Endothelial cell of umbilical vein (primary cell): Measurements from ENCODE around the gene TIMELESS. TPM values are rescaled to one million over a fixed set of nuclear protein-coding genes. Genes with fewer than 3 reads are reported as not detected.

Experiments used
- BruUV-seq: library from RNA; stranded (reverse); fragments of 400-500 nt; replicated peaks from 2 replicates; lab custom pipeline; 2021; lab: Mats Ljungman, UMichigan
- CTCF ChIA-PET: fragments of 300-600, 350-600 bp; sonication (Branson Sonifier 250); formaldehyde crosslinking; loops from one replicate; lab custom pipeline; 2021; ENCODE audit warnings: antibody characterized with exemption, inconsistent platforms; lab: Charles Lee
- POLR2A ChIA-PET: fragments of 300-600, 350-600 bp; sonication (Branson Sonifier 250); formaldehyde crosslinking; loops from one replicate; lab custom pipeline; 2021; ENCODE audit warnings: antibody characterized with exemption, inconsistent platforms; lab: Charles Lee
- DNase-seq: peaks from one replicate; pipeline ENCODE4 v3.0.0-alpha.2; 2011; ENCODE audit warnings: low read depth, low spot score
- FAIRE-seq: peaks from 2 replicates; lab custom pipeline; 2011; peaks lifted over from hg19 to GRCh38; lab: Jason Lieb, UNC
- H2AFZ ChIP-seq: 2 replicates; pipeline ENCODE4 v1.6.0; 2012; ENCODE audit warnings: low read depth, low read length, control low read depth, inconsistent platforms
- H3K27ac ChIP-seq: 2 replicates; pipeline ENCODE4 v1.5.1; 2011; ENCODE audit warnings: low read depth, mild to moderate bottlenecking, control low read depth, low read length, moderate library complexity; ENCODE audit not compliant: insufficient read depth
- H3K27me3 ChIP-seq, 2 experiments: 2 replicates each; pipeline versions ENCODE4 v1.6.0 to v1.6.1; 2011; ENCODE audit warnings: low read length in 2 of 2, mixed read lengths in 1 of 2; ENCODE audit not compliant: control insufficient read depth in 2 of 2, insufficient read depth in 2 of 2
- H3K36me3 ChIP-seq, 2 experiments: 2 replicates in 1 of 2; 3 replicates in 1 of 2; pipeline ENCODE4 v1.5.1; 2011; ENCODE audit warnings: low read length in 2 of 2, mild to moderate bottlenecking in 1 of 2, moderate library complexity in 1 of 2; ENCODE audit not compliant: control insufficient read depth in 2 of 2, insufficient read depth in 2 of 2; ENCODE audit errors: extremely low read depth in 1 of 2
- H3K4me1 ChIP-seq: 3 replicates; pipeline ENCODE4 v1.5.1; 2011; ENCODE audit warnings: mild to moderate bottlenecking, low read length; ENCODE audit not compliant: control insufficient read depth, insufficient read depth; ENCODE audit errors: extremely low read depth
- H3K4me2 ChIP-seq: 2 replicates; pipeline ENCODE4 v1.6.1; 2011; ENCODE audit warnings: low read length, control low read depth, mixed read lengths; ENCODE audit not compliant: insufficient read depth
- H3K4me3 ChIP-seq, 3 experiments: fragments of 200-600 bp in 1 of 3; sonication (generic), shearing (Covaris generic) in 1 of 3; replicated peaks in 1 of 3; 2 replicates each; pipeline ENCODE4 v1.5.1; 2011 to 2016; ENCODE audit warnings: control low read depth in 3 of 3, low read length in 3 of 3, mild to moderate bottlenecking in 2 of 3, inconsistent platforms in 1 of 3, low read depth in 1 of 3, moderate library complexity in 1 of 3; ENCODE audit not compliant: insufficient read depth in 1 of 3
- H3K79me2 ChIP-seq: 2 replicates; pipeline ENCODE4 v1.6.0; 2012; ENCODE audit warnings: low read length, inconsistent platforms; ENCODE audit not compliant: control insufficient read depth, insufficient read depth
- H3K9ac ChIP-seq: replicated peaks from 2 replicates; pipeline ENCODE3; 2011; ENCODE audit warnings: low read length, control low read depth; ENCODE audit not compliant: insufficient read depth; ENCODE audit errors: extremely low read depth
- H3K9me1 ChIP-seq: replicated peaks from 3 replicates; pipeline ENCODE4 v1.6.0; 2011; ENCODE audit warnings: mild to moderate bottlenecking, low read length; ENCODE audit not compliant: control insufficient read depth, insufficient read depth; ENCODE audit errors: extremely low read depth
- H3K9me3 ChIP-seq: replicated peaks from 2 replicates; pipeline ENCODE4 v1.5.1; 2012; ENCODE audit warnings: low read length, inconsistent platforms; ENCODE audit not compliant: control insufficient read depth, insufficient read depth
- H4K20me1 ChIP-seq: replicated peaks from 2 replicates; pipeline ENCODE3; 2011; ENCODE audit warnings: mild to moderate bottlenecking, low read length; ENCODE audit not compliant: control insufficient read depth, insufficient read depth; ENCODE audit errors: extremely low read depth
- CTCF ChIP-seq, 2 donors: IDR thresholded peaks; 1 replicate in 1 of 2; 2 replicates in 1 of 2; pipeline ENCODE4 v1.5.1; 2011; ENCODE audit warnings: low read length in 2 of 2, mild to moderate bottlenecking in 2 of 2, moderate library complexity in 2 of 2, control low read depth in 1 of 2, inconsistent platforms in 1 of 2, low read depth in 1 of 2; ENCODE audit not compliant: insufficient read depth in 1 of 2; ENCODE audit errors: extremely low read depth in 1 of 2
- EZH2 ChIP-seq: IDR thresholded peaks from 2 replicates; pipeline ENCODE4 v1.6.1; 2012; ENCODE audit warnings: borderline replicate concordance, low read depth, mild to moderate bottlenecking, moderate library complexity, low read length, inconsistent platforms; ENCODE audit not compliant: severe bottlenecking
- FOS ChIP-seq: IDR thresholded peaks from 2 replicates; pipeline ENCODE4 v1.6.1; 2011; ENCODE audit warnings: mild to moderate bottlenecking, low read length, moderate library complexity, borderline replicate concordance; ENCODE audit not compliant: insufficient read depth
- GATA2 ChIP-seq: IDR thresholded peaks from 2 replicates; pipeline ENCODE4 v1.7.0; 2011; ENCODE audit warnings: low read depth, mild to moderate bottlenecking, moderate library complexity, mixed read lengths, low read length; ENCODE audit not compliant: insufficient read length, insufficient read depth
- JUN ChIP-seq: IDR thresholded peaks from 2 replicates; pipeline ENCODE4 v1.6.1; 2011; ENCODE audit warnings: borderline replicate concordance, low read depth; ENCODE audit not compliant: insufficient read length, insufficient read depth
- MAX ChIP-seq: IDR thresholded peaks from 2 replicates; pipeline ENCODE4 v1.6.1; 2011; ENCODE audit not compliant: insufficient read depth, insufficient read length
- MYC ChIP-seq: IDR thresholded peaks from one replicate; pipeline ENCODE4 v1.6.1; 2011; ENCODE audit warnings: mild to moderate bottlenecking, low read depth, low read length
- POLR2A ChIP-seq: IDR thresholded peaks from 2 replicates; pipeline ENCODE4 v1.6.1; 2012; ENCODE audit warnings: low read depth, mild to moderate bottlenecking, control low read depth, low read length
- POLR2AphosphoS5 ChIP-seq: IDR thresholded peaks from 2 replicates; pipeline ENCODE4 v1.6.1; 2012; ENCODE audit warnings: low read depth, mild to moderate bottlenecking, control low read depth, low read length, moderate library complexity; ENCODE audit not compliant: insufficient read depth
- dilution Hi-C: fragments of 300-500 bp; cut with MboI; formaldehyde crosslinking; loops from one replicate; pipeline ENCODE4 v1.15.0; 2019; ENCODE audit warnings: low sequenced_read_pairs; ENCODE audit not compliant: extremely low pct_ligation_motif_present
- intact Hi-C: fragments of 100-400 bp; cut with micrococcal nuclease; formaldehyde crosslinking; loops from one replicate; pipeline ENCODE4 v1.10.0; 2022
- polyA plus RNA-seq, 4 experiments: library from polyadenylated mRNA; depleted of rRNA in 3 of 4; stranded (reverse) in 3 of 4; unstranded in 1 of 4; fragments of >200 nt; gene quantifications; 2 replicates each; pipeline versions ENCODE4 v1.2.1 to v1.2.3, GENCODE V29; 2011 to 2012; ENCODE audit warnings: missing spikeins in 1 of 4
- total RNA-seq: library from RNA; stranded (reverse); gene quantifications from 2 replicates; pipeline ENCODE4 v1.2.3, GENCODE V29; 2021

Gene TIMELESS
- total and polyA plus RNA-seq, 2 donors (not counting 3 experiments of a cell fraction or from before 2014, with no cell fraction given) = 6.1 to 28.2 TPM

GRCh38 chr12:56437430-56438176 is 11.6 kb downstream of the TIMELESS start:
- no TSS peak for BruUV-seq
- H3K4me1 ChIP-seq = no peaks in the 10 kb centered on the region
- dilution Hi-C loops = no loop called here
- H3K36me3 ChIP-seq = peaks cover 0 to 2% of the 10 kb centered on the region in 2 experiments
- TF ChIP-seq CTCF (IDR thresholded peaks at IDR 0.05; ENCODE audit: extremely low read depth in 1 of 2, insufficient read depth in 1 of 2, low read depth in 1 of 2, low read length in 2 of 2) (no peak), EZH2 (no peak), GATA2 (no peak), JUN (no peak), POLR2A (no peak), MYC (no peak), MAX (no peak), FOS (no peak), POLR2AphosphoS5 (no peak)
- DNase-seq = no peak
- no peak overlapping the region for H3K27ac ChIP-seq
- ChIA-PET CTCF (interaction anchor here (1.2 kb wide), 1 partner anchor 79 kb away, joined by 3 read pairs; no protein-coding TSS in a partner anchor), POLR2A (interaction anchor here (0.6 kb wide), 1 partner anchor 12 kb away, joined by 4 read pairs; no protein-coding TSS in a partner anchor)
- no peak overlapping the region for H3K9ac ChIP-seq
- intact Hi-C loops = no loop called here
- H2AFZ ChIP-seq = no peak overlapping the region
- no peaks in the 10 kb centered on the region for H3K27me3 ChIP-seq
- no peaks in the 10 kb centered on the region for H3K9me3 ChIP-seq
- H3K9me1 ChIP-seq = no peaks in the 10 kb centered on the region
- H3K79me2 ChIP-seq = peaks cover 13% of the 10 kb centered on the region
- FAIRE-seq = no peak
- no peaks in the 10 kb centered on the region for H4K20me1 ChIP-seq
- H3K4me3 ChIP-seq = no peak overlapping the region
- H3K4me2 ChIP-seq = no peak overlapping the region
